HG03135 (cell line): ENCODE results near the gene KDM5A.
"Not testable (repeated sequence)": the region's sequence is repeated elsewhere in the genome, so short reads cannot be mapped to it uniquely, and the experiment has no call there.

ENCODE experiments used
- ATAC-seq: cut with Tn5 transposase; IDR thresholded peaks from one replicate; pipeline ENCODE4 v1.9.1; 2021; ENCODE audit warnings: mild to moderate bottlenecking, moderate library complexity; ENCODE audit not compliant: unreplicated experiment

KDM5A gene

DNA sequence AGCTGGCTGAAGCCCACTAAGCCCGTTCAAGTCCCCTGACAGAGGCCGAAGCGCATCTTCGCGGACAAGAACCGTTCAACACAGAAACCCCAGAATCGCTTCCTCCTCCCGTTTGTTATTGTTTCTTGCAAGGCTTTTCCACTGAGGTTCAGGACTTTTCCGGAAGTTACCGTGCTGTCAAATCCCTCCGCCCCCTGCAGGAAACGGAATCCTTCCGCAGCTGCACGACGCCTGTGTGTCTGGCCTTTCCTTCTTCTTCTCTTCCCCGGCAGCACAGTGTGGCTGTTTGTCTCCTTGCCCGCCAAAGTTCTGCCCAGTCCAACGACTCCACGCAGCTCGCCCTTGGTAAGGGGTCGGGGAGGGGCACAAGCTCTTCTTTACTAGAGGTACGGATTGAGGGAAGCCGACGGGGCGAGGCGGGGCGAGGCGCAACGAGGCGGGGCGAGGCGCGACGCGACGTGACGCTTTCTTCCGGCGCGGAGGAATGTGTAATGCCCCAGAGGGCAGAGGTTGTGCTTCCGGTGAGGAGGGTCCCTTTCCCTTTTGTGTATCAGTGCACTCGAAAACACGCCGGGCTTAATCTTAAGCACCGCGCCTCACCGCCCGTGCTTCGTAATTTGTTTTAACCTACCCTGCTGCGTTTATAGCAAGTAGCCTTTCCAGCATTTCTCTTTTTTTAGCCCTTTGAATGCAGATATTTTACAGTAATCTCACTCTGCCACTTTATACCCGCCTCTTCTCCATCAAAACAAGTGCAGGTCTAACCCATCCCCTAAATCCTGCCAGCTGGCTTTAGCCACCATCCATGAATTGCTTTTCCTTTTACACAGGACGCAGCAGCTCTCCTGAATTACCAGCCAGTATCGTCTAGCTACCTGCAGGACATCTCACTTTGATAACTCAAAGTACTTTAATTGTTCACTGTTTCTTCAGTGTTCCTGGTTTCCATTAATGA, at the start of gene KDM5A:
Gene KDM5A, minus strand, starts transcription at position 179 of the 955 bp plus-strand sequence. CDS start 229 bp downstream, outside the sequence.
- ATAC-seq = peak; percentile 76

DNA sequence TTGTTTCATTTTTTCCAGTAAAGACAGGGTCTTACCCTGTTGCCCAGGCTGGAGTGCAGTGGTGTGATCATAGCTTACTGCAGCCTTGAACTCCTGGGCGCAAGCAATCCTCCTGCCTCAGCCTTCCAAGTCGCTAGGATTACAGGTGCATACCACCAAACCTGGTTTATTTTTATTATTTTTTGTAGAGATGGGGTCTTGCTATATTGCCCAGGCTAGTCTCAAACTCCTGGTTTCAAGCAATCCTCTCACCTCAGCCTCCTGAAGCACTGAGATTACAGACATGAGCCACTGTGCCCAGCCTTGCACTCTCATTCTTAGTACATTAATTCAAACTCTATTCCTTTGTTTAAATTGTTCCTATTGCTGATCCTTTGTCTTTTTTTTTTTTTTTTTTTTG, 46.6 kb upstream of the KDM5A start:
- not testable (repeated sequence) for ATAC-seq

DNA sequence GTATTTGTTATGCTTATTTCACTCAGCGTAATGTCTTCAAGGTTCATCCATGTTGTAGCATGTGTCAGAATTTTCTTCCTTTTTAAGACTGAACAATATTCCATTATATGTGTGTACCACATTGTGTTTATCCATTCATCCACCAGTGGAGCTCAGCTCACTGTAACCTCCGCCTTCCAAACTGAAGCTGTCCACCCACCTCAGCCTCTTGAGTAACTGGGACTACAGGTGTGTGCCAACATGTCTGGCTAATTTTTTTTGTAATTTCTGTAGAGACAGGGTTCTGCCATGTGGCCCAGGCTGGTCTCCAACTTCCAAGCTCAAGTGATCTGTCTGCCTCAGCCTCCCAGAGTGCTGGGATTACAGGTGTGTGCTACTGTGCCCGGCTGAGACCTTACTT, 33.4 kb upstream of the KDM5A start:
- no peak for ATAC-seq

GRCh38 chr12:418432-418831, 29.3 kb upstream of the KDM5A start:
- no peak for ATAC-seq

DNA sequence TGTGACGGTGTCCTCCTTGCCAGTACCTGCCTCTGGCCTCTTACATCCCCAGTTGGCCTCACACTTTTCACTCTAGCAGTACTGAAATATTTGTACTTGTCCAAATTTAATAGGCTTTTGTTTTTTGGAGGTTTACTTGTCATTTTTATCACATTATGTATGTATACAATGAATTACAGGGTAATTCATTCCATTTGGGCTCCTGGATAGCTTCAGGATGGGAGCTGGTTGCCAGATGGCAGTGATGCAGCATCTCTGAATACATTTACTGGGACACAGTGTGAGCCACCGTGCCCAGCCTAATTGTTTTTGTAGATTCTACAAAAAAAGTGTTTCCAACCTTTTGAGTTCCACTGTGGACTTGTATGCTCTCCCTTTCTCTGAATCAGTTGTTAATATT, 25.7 kb upstream of the KDM5A start:
- no peak for ATAC-seq

- ATAC-seq = no peak
Observed at GRCh38 chr12:402029-402389, 12.9 kb upstream of the KDM5A start.

DNA sequence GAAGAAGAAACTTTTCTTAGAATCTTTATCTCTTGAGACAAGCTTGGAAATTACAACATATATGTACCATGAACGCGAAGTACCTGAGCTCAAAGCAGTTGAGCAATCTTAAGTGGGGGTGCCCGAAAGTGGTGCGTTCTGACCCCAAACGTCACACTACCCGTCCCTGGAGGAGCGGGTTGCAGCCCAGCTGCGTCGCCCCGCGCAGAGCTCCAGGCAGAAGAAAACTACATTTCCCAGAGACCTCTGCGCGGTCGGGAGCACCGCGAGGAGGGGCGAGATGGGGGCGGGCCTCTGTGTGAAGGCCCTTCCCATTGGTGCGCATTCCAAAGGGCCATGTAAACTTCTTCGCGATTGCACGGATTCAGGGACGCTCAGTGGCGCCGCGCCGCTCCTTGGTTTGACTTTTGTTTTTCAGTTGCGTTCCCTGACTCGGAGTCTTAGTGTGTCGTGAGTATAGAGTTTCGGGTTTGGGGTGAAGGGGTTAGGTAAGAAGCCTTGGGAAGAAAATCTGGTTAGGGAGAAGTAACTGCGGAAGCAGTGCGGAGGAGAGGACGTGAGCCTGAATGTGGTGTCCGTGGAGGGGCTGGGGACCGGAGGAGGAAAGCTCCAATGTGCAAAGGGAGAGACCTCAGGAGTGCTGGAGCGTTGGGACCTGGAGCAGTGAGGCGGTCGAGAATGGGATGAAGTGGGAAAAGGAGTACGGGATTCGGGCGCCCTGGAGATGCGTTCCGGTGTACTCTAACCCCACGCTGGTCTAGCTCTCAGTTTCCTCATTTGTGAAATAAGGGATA, 12.3 kb upstream of the KDM5A start, which contains the start of gene CCDC77:
Gene CCDC77, plus strand, starts transcription at position 410 of the 794 bp plus-strand sequence. CDS start 7,740 bp downstream, outside the sequence.
- peak; percentile 99 for ATAC-seq

GRCh38 chr12:400828-401227, 11.7 kb upstream of the KDM5A start:
- ATAC-seq = peak; percentile 3

- ATAC-seq = peak; percentile 35
Observed at GRCh38 chr12:388541-389141, 479 bp downstream of the KDM5A start.

GRCh38 chr12:388012-388411, 1.1 kb downstream of the KDM5A start:
- ATAC-seq = no peak

- ATAC-seq = no peak
Observed at GRCh38 chr12:386651-387050, 2.5 kb downstream of the KDM5A start.

GRCh38 chr12:370739-371485, 18.2 kb downstream of the KDM5A start:
- ATAC-seq = not testable (repeated sequence)

DNA sequence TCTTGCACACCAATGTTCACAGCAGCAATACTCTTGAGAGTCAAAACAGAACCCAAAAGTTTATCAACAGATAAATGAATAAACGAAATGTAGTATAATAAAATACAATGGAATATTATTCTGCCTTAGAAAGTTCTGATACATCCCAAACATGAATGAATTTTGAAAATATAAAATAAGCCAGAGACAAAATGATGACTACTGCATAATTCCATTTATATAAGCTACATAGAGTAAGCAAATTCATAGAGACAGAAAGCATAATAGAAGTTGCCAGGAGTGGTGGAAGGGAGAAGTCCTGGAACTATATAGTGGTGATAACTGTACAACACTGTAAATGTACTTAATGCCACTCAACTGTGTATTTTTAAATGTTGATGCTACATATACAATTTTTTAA, 21.1 kb downstream of the KDM5A start:
- no peak for ATAC-seq

DNA sequence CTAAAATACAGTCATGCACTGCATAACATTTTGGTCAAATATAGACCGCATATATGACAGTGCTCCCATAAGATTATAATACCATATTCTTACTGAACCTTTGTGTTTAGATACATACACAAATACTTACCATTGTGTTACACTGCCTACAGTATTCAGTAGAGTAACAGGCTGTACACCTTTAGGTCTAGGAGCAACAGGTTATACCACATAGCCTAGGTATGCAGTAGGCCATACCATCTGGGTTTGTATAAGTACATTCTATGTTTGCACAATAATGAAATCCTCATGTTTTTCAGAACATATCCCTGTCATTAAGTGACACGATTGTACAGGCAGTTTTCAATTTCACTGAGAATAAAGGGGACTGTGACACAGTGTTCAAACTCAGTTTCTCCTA, 22.3 kb downstream of the KDM5A start:
- ATAC-seq = no peak

DNA sequence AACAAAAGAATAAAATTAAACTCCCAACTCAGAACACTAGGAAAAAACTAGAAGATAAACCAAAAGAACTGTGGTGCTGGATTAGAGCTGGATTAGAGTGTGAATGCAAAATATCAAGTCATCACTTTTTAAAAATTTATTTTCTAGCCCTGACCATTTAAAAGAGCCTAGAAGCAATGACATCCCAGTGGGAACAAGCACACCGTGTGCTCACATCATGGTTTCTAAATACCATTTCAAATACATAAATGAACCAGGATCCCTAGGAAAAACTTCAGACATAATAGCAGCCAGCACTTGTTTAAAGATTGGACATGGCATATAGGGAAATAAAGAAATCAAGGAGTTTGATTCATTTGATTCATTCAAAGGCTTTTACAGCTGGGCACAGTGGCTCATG, 30.0 kb downstream of the KDM5A start:
- ATAC-seq = no peak

DNA sequence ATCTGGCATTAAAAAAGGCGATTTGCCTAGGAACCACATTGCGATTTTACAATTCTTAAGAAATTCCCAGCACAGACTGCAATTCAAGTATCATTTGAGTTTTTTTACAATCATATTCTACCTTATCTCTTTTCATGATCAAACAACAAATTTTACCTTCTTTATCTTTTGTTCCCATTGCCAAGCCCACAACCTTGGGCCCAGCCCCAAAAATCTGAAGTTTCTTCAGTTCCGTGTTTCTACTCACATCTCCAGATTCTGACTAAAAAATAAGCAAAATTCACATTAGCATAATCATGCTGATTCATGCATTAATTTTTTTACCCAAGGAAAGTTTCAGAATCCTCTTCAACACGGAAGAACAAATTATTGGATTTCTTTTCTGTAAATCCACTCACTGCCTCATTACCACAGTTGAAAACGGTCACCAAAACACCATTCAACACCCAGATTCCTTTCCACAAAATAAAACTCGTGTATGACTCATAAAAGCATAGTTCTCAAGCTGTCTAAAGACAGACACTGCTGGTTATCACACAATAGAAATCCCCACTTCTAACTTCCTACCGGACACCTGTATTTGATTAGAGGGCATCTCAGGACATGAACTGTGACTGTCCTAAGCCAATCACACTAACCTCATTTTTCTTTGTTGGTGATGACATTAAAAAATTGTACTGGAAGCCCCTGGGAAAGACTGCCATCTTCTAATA, 32.7 kb downstream of the KDM5A start:
- ATAC-seq = no peak

DNA sequence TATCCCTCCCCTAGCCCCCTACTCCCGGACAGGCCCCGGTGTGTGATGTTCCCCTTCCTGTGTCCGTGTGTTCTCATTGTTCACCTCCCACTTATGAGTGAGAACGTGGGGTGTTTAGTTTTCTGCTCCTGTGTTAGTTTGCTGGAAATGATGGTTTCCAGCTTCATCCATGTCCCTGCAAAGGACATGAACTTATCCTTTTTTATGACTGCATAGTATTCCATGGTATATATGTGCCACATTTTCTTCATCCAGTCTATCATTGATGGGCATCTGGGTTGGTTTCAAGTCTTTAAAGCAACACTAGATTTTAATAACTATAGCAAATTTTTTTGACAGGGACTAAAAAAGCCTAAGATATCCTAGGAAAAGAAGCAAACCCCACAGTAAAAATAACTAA, 37.9 kb downstream of the KDM5A start:
- ATAC-seq = not testable (repeated sequence)

DNA sequence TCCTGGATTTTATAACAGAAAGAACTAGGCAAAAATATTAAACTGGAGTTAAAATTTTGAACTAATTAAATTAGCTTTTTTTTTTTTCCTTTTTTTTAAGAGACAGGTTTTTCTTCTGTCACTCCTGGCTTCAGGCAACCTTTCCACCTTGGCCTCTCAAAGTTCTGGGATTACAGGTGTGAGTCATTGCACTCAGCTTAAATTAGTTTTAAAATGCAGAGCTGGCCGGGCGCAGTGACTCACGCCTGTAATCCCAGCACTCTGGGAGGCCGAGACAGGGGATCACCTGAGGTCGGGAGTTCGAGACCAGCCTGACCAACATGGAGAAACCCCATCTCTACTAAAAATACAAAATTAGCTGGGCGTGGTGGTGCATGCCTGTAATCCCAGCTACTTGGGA, 39.5 kb downstream of the KDM5A start:
- not testable (repeated sequence) for ATAC-seq

DNA sequence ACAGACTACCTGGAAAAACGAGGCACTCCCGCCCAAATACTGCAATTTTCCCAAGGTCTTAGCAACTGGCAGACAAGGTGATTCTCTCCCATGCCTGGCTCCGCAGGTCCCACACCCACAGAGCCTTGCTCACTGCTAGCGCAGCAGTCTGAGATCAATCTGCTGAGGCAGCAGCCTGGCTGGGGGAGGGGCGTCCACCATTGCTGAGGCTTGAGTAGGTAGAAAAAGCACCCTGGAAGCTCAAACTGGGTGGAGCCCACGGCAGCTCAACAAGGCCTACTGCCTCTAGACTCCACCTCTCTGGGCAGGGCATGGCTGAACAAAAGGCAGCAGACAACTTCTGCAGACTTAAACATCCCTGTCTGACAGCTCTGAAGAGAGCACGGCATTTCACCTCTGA, 46.1 kb downstream of the KDM5A start:
- not testable (repeated sequence) for ATAC-seq

- ATAC-seq = no peak
Observed at GRCh38 chr12:337039-337438, 52.1 kb downstream of the KDM5A start.
